ENCODE measurements around the gene NOL7. TPM values are rescaled to one million over a fixed set of nuclear protein-coding genes. Genes with fewer than 3 reads are reported as not detected.

NOL7 gene
- total RNA-seq, 4 donors from 2014 or later: 92.4 to 120 (median 98.5) TPM

DNA sequence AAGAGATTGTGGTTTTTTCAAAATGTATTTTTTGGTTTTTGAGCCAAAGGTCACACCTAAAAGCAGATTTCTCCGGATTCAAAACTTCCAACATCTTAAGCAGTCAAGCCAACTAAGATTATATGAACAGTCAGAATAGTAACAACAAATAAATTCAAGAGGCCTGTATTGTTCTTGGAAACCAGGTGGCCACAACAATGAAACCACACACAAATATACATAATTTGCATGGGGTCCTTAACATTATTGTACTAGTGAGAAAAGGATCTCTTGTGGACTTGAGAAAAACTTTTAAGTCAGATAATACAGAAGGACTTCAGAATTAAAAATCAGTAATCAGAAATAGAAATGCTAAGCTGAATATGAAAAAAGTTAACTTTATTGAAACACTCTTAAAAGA, 40.6 kb downstream of the NOL7 start:
- H3K27ac ChIP-seq: no peak overlapping the region
- peaks cover 0 to 12% of the 10 kb centered on the region in 2 donors for H3K36me3 ChIP-seq
- no peak overlapping the region for H3K4me3 ChIP-seq
- H3K9me3 ChIP-seq: no peaks in the 10 kb centered on the region
- TF ChIP-seq EP300 (IDR thresholded peaks at IDR 0.05) (no peak), POLR2AphosphoS5 (IDR thresholded peaks at IDR 0.05) (no peak), POLR2A (IDR thresholded peaks at IDR 0.05) (no peak)
- TF ChIP-seq, protein P1, sequence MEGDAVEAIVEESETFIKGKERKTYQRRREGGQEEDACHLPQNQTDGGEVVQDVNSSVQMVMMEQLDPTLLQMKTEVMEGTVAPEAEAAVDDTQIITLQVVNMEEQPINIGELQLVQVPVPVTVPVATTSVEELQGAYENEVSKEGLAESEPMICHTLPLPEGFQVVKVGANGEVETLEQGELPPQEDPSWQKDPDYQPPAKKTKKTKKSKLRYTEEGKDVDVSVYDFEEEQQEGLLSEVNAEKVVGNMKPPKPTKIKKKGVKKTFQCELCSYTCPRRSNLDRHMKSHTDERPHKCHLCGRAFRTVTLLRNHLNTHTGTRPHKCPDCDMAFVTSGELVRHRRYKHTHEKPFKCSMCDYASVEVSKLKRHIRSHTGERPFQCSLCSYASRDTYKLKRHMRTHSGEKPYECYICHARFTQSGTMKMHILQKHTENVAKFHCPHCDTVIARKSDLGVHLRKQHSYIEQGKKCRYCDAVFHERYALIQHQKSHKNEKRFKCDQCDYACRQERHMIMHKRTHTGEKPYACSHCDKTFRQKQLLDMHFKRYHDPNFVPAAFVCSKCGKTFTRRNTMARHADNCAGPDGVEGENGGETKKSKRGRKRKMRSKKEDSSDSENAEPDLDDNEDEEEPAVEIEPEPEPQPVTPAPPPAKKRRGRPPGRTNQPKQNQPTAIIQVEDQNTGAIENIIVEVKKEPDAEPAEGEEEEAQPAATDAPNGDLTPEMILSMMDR (IDR thresholded peaks at IDR 0.05): no peak
- no peak for ATAC-seq
- H3K27me3 ChIP-seq: no peaks in the 10 kb centered on the region
- peaks cover 0 to 23% (median 0%) of the 10 kb centered on the region in 3 donors for H3K4me1 ChIP-seq
- 89 to 100% methylated on average over 1 of the region's 1 CpG for WGBS, 2 donors (ENCODE audit: low coverage in 1 of 2)

DNA sequence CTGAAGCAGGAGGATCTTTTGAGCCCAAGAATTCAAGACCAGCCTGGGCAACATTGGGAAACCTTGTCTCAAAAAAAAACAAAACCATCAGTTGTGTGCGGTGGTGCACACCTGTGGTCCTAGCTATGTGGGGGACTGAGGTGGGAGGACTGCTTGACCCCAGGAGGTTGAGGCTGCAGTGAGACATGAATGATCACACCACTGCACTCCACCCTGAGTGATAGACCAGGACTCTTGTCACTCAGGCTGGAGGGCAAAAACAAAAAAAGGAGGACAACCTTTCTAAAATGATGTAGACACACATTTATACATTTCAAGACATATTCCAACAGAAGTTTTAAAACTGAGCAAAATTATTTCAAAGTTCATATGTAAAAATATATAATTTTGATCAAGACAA, 45.1 kb downstream of the NOL7 start:
- H3K9me3 ChIP-seq: no peaks in the 10 kb centered on the region
- H3K4me3 ChIP-seq: no peak overlapping the region
- H3K36me3 ChIP-seq: no peaks in the 10 kb centered on the region
- WGBS, 2 donors (ENCODE audit: low coverage in 1 of 2): 100% methylated on average over 1 of the region's 1 CpG
- H3K27ac ChIP-seq: no peak overlapping the region
- ATAC-seq: no peak
- H3K4me1 ChIP-seq: peaks cover 0 to 50% (median 0%) of the 10 kb centered on the region in 3 donors
- no peak for TF ChIP-seq POLR2A (IDR thresholded peaks at IDR 0.05)
- TF ChIP-seq EP300 (IDR thresholded peaks at IDR 0.05): no peak
- TF ChIP-seq POLR2AphosphoS5 (IDR thresholded peaks at IDR 0.05): no peak
- no peaks in the 10 kb centered on the region for H3K27me3 ChIP-seq

DNA sequence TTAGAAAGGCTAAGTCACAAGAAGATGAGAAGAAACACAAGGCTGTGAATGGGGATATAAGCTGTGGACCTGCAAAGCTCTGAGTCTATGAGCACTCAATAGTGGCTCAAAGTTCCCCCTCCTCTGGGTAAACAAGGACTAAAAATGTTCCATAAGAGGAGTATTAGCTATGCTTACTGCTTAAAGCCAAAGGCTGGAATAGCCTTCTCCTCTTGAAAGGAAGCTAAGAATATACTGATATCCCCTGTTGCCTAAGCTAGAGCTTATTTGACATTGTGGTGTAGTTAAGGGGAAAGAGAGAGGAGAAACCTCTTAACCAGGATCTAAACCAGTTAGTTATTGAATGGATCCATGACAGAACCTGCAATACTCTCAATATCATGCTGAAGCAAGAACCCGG, 45.8 kb downstream of the NOL7 start:
- Histone ChIP-seq H3K27ac (no peak overlapping the region), H3K4me1 (peaks cover 0 to 53% (median 0%) of the 10 kb centered on the region in 3 donors), H3K9me3 (no peaks in the 10 kb centered on the region), H3K27me3 (no peaks in the 10 kb centered on the region), H3K36me3 (no peaks in the 10 kb centered on the region), H3K4me3 (no peak overlapping the region)
- ATAC-seq: no peak
- TF ChIP-seq POLR2A (IDR thresholded peaks at IDR 0.05) (no peak), EP300 (IDR thresholded peaks at IDR 0.05) (no peak), POLR2AphosphoS5 (IDR thresholded peaks at IDR 0.05) (no peak)
- TF ChIP-seq, protein P1 (IDR thresholded peaks at IDR 0.05): no peak
- 100% methylated on average over 1 of the region's 1 CpG for WGBS, 2 donors (ENCODE audit: low coverage in 1 of 2)

DNA sequence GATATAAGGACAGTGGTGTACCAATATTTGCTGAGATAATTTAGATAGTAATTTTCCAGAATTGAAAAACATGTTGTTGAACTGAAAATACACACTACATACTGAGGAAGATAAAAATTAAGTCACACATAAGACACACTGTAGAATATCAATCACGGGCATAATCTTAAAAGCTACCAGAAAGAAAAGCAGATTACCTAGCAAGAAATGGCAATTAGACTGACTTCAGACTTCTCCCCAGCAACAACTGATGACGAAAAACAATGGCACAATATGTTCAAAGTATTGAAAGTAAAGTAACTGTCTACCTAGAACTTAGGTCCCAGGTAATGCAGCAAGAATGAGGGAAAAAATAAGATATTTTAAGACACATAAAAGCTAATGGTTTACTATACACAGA, 46.5 kb downstream of the NOL7 start:
- TF ChIP-seq POLR2A (IDR thresholded peaks at IDR 0.05): no peak
- 75 to 96% methylated on average over 2 of the region's 2 CpGs for WGBS, 2 donors (ENCODE audit: low coverage in 1 of 2)
- H3K4me1 ChIP-seq: peaks cover 0 to 53% (median 0%) of the 10 kb centered on the region in 3 donors

DNA sequence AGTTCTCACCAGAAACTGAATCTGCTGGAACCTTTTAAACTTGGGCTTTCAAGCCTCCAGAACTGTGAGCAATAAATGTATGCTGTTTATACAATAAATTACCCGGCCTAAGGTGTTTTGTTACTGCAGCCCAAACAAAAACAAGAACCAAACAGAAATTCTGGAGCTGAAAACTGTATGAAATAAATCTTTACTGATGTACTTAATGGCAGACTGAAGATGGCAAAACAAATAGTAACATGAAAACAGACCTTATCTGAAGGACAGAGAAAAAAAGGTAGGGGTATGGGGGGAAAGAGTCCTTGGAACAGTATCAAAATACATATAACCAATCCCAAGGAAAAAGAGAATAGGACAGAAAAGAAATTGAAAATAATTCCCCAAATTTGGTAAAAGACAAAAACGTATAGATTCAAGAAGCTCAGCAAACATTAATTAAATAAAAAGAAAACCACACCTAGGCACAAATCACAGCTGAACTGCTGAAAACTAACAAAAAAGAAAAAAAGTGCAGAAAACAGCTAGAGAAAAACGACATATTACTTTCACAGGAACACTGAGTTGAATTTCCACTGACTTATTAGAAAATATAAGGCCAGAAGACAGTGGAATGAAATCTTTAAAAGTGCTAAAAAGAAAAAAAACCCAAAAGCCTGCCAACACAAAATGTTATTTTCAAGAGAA, 47.7 kb downstream of the NOL7 start:
- no peak for ATAC-seq
- no peaks in the 10 kb centered on the region for H3K36me3 ChIP-seq
- no peak overlapping the region for H3K27ac ChIP-seq
- peaks cover 0 to 60% (median 0%) of the 10 kb centered on the region in 3 donors for H3K4me1 ChIP-seq
- no peak overlapping the region for H3K4me3 ChIP-seq
- H3K9me3 ChIP-seq: no peaks in the 10 kb centered on the region
- TF ChIP-seq EP300 (IDR thresholded peaks at IDR 0.05): no peak
- TF ChIP-seq, protein P1 (IDR thresholded peaks at IDR 0.05): no peak
- TF ChIP-seq POLR2AphosphoS5 (IDR thresholded peaks at IDR 0.05): no peak
- no peak for TF ChIP-seq POLR2A (IDR thresholded peaks at IDR 0.05)
- no peaks in the 10 kb centered on the region for H3K27me3 ChIP-seq
- 72 to 82% methylated on average over 3 of the region's 3 CpGs for WGBS, 2 donors (ENCODE audit: low coverage in 1 of 2)

More for the DNA sequence above, 46.5 kb downstream of the NOL7 start:
- ATAC-seq: no peak
- no peaks in the 10 kb centered on the region for H3K27me3 ChIP-seq
- H3K4me3 ChIP-seq: no peak overlapping the region
- no peaks in the 10 kb centered on the region for H3K36me3 ChIP-seq
- H3K27ac ChIP-seq: no peak overlapping the region
- H3K9me3 ChIP-seq: no peaks in the 10 kb centered on the region

DNA sequence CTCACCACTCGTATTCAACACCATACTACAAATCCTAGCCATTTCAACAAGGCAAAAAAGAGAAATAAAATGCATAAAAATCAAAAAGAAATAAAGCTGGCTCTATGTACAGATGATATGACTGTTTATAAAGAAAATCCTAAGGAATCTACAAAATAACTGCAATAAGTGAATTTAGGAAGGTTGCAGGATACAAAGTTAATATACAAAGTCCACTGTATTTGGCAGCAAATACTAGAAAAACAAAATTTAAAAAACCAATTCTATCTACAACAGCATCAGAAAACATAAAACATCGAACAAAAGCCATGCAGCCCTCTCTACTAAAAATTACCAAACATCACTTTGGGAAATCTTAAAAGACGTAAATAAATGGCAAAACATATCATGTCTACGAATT, 48.9 kb downstream of the NOL7 start:
- no peak for ATAC-seq
- no peak overlapping the region for H3K27ac ChIP-seq
- TF ChIP-seq EP300 (IDR thresholded peaks at IDR 0.05) (no peak), POLR2A (IDR thresholded peaks at IDR 0.05) (no peak), POLR2AphosphoS5 (IDR thresholded peaks at IDR 0.05) (no peak)
- TF ChIP-seq, protein P1 (IDR thresholded peaks at IDR 0.05): no peak
- no peak overlapping the region for H3K4me3 ChIP-seq
- WGBS, 2 donors (ENCODE audit: low coverage in 1 of 2): 89 to 96% methylated on average over 3 to 4 of the region's 4 CpGs
- H3K27me3 ChIP-seq: no peaks in the 10 kb centered on the region
- H3K9me3 ChIP-seq: no peaks in the 10 kb centered on the region
- H3K4me1 ChIP-seq: peaks cover 0 to 53% (median 0%) of the 10 kb centered on the region in 3 donors
- no peaks in the 10 kb centered on the region for H3K36me3 ChIP-seq

Data from gastroesophageal sphincter (tissue), 4 donors.